Lower leg skin (tissue), 4 donors: Measurements from ENCODE around the gene GRWD1. TPM values are rescaled to one million over a fixed set of nuclear protein-coding genes. Genes with fewer than 3 reads are reported as not detected.

Experiments used
- DNase-seq, 2 donors: peaks; one replicate each; pipeline ENCODE4 v3.0.0-alpha.2; 2019; ENCODE audit warnings: low spot score in 2 of 2
- H3K4me3 ChIP-seq: fragments of 200-600 bp; sonication (generic); 2 replicates; pipeline ENCODE4 v1.5.1; 2017; ENCODE audit warnings: mild to moderate bottlenecking, low read depth; ENCODE audit not compliant: poor library complexity, severe bottlenecking
- CTCF ChIP-seq, 3 donors: fragments of 450-650 bp; IDR thresholded peaks; one replicate each; pipeline ENCODE4 v1.5.1; 2016; ENCODE audit warnings: antibody characterized with exemption in 3 of 3, mild to moderate bottlenecking in 3 of 3, moderate library complexity in 2 of 3
- POLR2A ChIP-seq, 2 donors: fragments of 450-650 bp; IDR thresholded peaks; one replicate each; pipeline ENCODE4 v1.6.1; 2016 to 2017; ENCODE audit warnings: antibody characterized with exemption in 2 of 2, mild to moderate bottlenecking in 1 of 2, moderate library complexity in 1 of 2
- WGBS, 2 donors: methylation state at CpG; one replicate each; pipeline ENCODE4 v1.1.5; 2018; 5-methylcytosine and 5-hydroxymethylcytosine counted together
- intact Hi-C: fragments of 100-400 bp; cut with DNase I; formaldehyde crosslinking; loops from one replicate; pipeline ENCODE4 v1.15.0; 2023; ENCODE audit warnings: low total_unique reads
- total RNA-seq, 4 donors: library from RNA; depleted of rRNA; stranded (reverse); fragments of >200 nt; gene quantifications; one replicate each; pipeline ENCODE4 v1.1.0, GENCODE V29; 2016

GRWD1 gene
- total RNA-seq, 4 donors from 2014 or later = 33.3 to 44.4 (median 39.3) TPM

GRCh38 chr19:48455171-48455907 lies 9.6 kb downstream of the GRWD1 start, which contains the start of gene KCNJ14:
TSS of gene KCNJ14 (plus strand) at chr19:48455574. CDS start at chr19:48461725, 6,151 bp downstream.
- WGBS, 2 donors = 76 to 82% methylated on average over 16 of the region's 16 CpGs
- no peak within 1 kb of the TSS for H3K4me3 ChIP-seq
- no peak for TF ChIP-seq CTCF (IDR thresholded peaks at IDR 0.05)
- no peak for TF ChIP-seq POLR2A (IDR thresholded peaks at IDR 0.05)
- no peak for DNase-seq
- intact Hi-C loops = no loop called here

- 89% methylated on average over 11 of the region's 11 CpGs for WGBS, 2 donors
- DNase-seq = no peak
- no peak for TF ChIP-seq POLR2A (IDR thresholded peaks at IDR 0.05)
- TF ChIP-seq CTCF (IDR thresholded peaks at IDR 0.05) = no peak
- no peak overlapping the region for H3K4me3 ChIP-seq
- intact Hi-C loops = no loop called here
Observed at GRCh38 chr19:48455908-48456562, 10.3 kb downstream of the GRWD1 start.

GRCh38 chr19:48456864-48457263 lies 11.1 kb downstream of the GRWD1 start:
- 96 to 98% methylated on average over 4 of the region's 4 CpGs for WGBS, 2 donors
- no peak overlapping the region for H3K4me3 ChIP-seq
- intact Hi-C loops = no loop called here
- DNase-seq = no peak
- TF ChIP-seq POLR2A (IDR thresholded peaks at IDR 0.05) (no peak), CTCF (IDR thresholded peaks at IDR 0.05) (no peak)

GRCh38 chr19:48458016-48458415 lies 12.2 kb downstream of the GRWD1 start:
- TF ChIP-seq POLR2A (IDR thresholded peaks at IDR 0.05) = no peak
- no peak for TF ChIP-seq CTCF (IDR thresholded peaks at IDR 0.05)
- H3K4me3 ChIP-seq = no peak overlapping the region
- WGBS, 2 donors = 75 to 98% methylated on average over 2 of the region's 2 CpGs
- intact Hi-C loops = no loop called here
- DNase-seq = no peak

GRCh38 chr19:48461651-48461981 lies 15.8 kb downstream of the GRWD1 start:
- no peak for DNase-seq
- 93 to 94% methylated on average over 35 to 36 of the region's 36 CpGs for WGBS, 2 donors
- no peak for TF ChIP-seq POLR2A (IDR thresholded peaks at IDR 0.05)
- no peak for TF ChIP-seq CTCF (IDR thresholded peaks at IDR 0.05)
- intact Hi-C loops = no loop called here
- no peak overlapping the region for H3K4me3 ChIP-seq
